Gastroesophageal sphincter (tissue), 3 donors: ENCODE data around the gene AUTS2.

Experiments
- EP300 ChIP-seq: sonication (generic); formaldehyde crosslinking; IDR thresholded peaks from one replicate; pipeline ENCODE4 v1.6.1; 2017; ENCODE audit warnings: antibody characterized with exemption, mild to moderate bottlenecking
- POLR2A ChIP-seq, 2 donors: fragments of 450-650 bp; IDR thresholded peaks; one replicate each; pipeline ENCODE4 v1.6.1; 2017; ENCODE audit warnings: antibody characterized with exemption in 2 of 2, mild to moderate bottlenecking in 2 of 2, moderate library complexity in 1 of 2
- TF ChIP-seq, protein P1 (sequence below), 4 experiments: fragments of 200-600 bp in 2 of 4; fragments of 450-650 bp in 2 of 4; sonication (generic) in 1 of 4; IDR thresholded peaks; one replicate each; pipeline ENCODE4 v1.5.1; 2017 to 2019; ENCODE audit warnings: antibody characterized with exemption in 4 of 4, mild to moderate bottlenecking in 2 of 4, moderate library complexity in 2 of 4

DNA sequence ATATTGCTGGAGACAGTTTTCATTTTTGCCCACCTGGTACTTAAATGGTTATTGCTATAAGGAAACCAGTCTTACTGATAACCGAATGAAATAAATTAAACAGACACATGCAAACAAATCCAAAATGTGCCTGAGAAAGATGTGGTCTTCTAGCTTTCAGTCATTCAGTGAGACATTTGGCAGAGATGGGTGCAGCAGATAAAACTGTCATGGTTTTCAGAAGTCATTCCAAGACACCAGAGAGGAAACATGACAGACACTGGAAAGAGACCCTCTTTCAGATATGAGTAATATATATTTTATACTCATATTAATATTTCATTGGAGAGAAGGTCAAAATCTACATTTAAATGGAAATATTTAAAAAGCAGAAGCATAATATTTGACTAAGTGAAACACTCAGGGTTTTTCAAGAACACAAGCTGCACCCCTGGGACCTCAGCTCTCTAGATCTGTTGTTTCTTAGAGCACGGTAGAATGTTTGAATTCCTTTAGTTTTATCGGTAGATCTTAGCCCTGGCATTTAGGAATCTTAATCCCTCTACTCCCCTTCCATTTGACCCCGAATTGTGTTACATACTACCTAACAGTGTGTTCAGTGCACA lies 246.1 kb downstream of the AUTS2 start:
- TF ChIP-seq, protein P1, sequence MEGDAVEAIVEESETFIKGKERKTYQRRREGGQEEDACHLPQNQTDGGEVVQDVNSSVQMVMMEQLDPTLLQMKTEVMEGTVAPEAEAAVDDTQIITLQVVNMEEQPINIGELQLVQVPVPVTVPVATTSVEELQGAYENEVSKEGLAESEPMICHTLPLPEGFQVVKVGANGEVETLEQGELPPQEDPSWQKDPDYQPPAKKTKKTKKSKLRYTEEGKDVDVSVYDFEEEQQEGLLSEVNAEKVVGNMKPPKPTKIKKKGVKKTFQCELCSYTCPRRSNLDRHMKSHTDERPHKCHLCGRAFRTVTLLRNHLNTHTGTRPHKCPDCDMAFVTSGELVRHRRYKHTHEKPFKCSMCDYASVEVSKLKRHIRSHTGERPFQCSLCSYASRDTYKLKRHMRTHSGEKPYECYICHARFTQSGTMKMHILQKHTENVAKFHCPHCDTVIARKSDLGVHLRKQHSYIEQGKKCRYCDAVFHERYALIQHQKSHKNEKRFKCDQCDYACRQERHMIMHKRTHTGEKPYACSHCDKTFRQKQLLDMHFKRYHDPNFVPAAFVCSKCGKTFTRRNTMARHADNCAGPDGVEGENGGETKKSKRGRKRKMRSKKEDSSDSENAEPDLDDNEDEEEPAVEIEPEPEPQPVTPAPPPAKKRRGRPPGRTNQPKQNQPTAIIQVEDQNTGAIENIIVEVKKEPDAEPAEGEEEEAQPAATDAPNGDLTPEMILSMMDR (IDR thresholded peaks at IDR 0.05) = no peak
- TF ChIP-seq POLR2A (IDR thresholded peaks at IDR 0.05) (no peak), EP300 (no peak)
